ENCODE results near the gene C12orf75. TPM values are rescaled to one million over a fixed set of nuclear protein-coding genes. Genes with fewer than 3 reads are reported as not detected.

The C12orf75 gene
- total RNA-seq, result 117 and 153 TPM in 2 replicates

GRCh38 chr12:105330283-105330930 lies at the start of gene C12orf75:
Gene C12orf75 (plus strand): TSS chr12:105330691. CDS start chr12:105330892, 201 bp downstream.

Other genes starting within 250 kb of the C12orf75 start
- 29.1 and 31.8 TPM in 2 replicates for gene ALDH1L2, start 246.2 kb upstream of the C12orf75 start, total RNA-seq
- gene WASHC4, start 223.0 kb upstream of the C12orf75 start, total RNA-seq, result 16.2 and 20.5 TPM in 2 replicates
- 28.4 and 28.6 TPM in 2 replicates for gene APPL2, start 94.5 kb upstream of the C12orf75 start, total RNA-seq